HepG2 (cell line): ENCODE results near the gene PLPPR5. TPM values are rescaled to one million over a fixed set of nuclear protein-coding genes. Genes with fewer than 3 reads are reported as not detected.

Experiments
- ATAC-seq: fragments of 200-7000 bp; cut with Tn5 transposase; 3 replicates; pipeline ENCODE4 v1.9.1; 2020; ENCODE audit warnings: mild to moderate bottlenecking, moderate library complexity
- BruUV-seq: library from RNA; stranded (reverse); fragments of 400-500 nt; replicated peaks from 2 replicates; lab custom pipeline; 2021; lab: Mats Ljungman, UMichigan
- CTCF ChIA-PET: fragments of 300-600 bp; formaldehyde crosslinking; extraction: SDS; loops from one replicate; lab custom pipeline; 2021; ENCODE audit warnings: low total read pairs, inconsistent platforms, low intra/inter-chr PET ratio; lab: Yijun Ruan, JAX
- POLR2A ChIA-PET: fragments of 350-600 bp; sonication (Branson Sonifier 250); formaldehyde crosslinking; loops from one replicate; lab custom pipeline; 2020; ENCODE audit warnings: antibody characterized with exemption, inconsistent platforms; lab: Yijun Ruan, JAX
- DNase-seq: peaks from one replicate; pipeline ENCODE4 v3.0.0-alpha.2; 2015; ENCODE audit warnings: low spot score
- FAIRE-seq: peaks from 3 replicates; lab custom pipeline; 2011; peaks lifted over from hg19 to GRCh38; lab: Jason Lieb, UNC
- H2AFZ ChIP-seq: one replicate; pipeline ENCODE4 v1.6.1; 2011; ENCODE audit warnings: low read length, inconsistent platforms
- H3K27ac ChIP-seq: fragments of 300-600 bp; 3 replicates; pipeline ENCODE4 v1.8.0; 2011; ENCODE audit warnings: mixed run types, mild to moderate bottlenecking, mixed read lengths, low read length, inconsistent platforms; ENCODE audit not compliant: insufficient read depth; ENCODE audit errors: extremely low read length
- H3K27me3 ChIP-seq, 2 experiments: fragments of 200-600 bp in 1 of 2; 2 replicates in 1 of 2; 3 replicates in 1 of 2; pipeline versions ENCODE4 v1.6.0 to v1.8.0; 2011; ENCODE audit warnings: low read length in 2 of 2, mild to moderate bottlenecking in 2 of 2, moderate library complexity in 2 of 2, inconsistent platforms in 1 of 2; ENCODE audit not compliant: insufficient read depth in 2 of 2, control insufficient read depth in 1 of 2
- H3K36me3 ChIP-seq, 2 experiments: fragments of 200-600 bp in 1 of 2; replicated peaks in 1 of 2; 2 replicates in 1 of 2; 3 replicates in 1 of 2; pipeline versions ENCODE4 v1.5.1 to v1.8.0; 2011; ENCODE audit warnings: low read length in 2 of 2, inconsistent platforms in 1 of 2; ENCODE audit not compliant: insufficient read depth in 2 of 2, control insufficient read depth in 1 of 2
- H3K4me1 ChIP-seq: 2 replicates; pipeline ENCODE4 v1.5.1; 2012; ENCODE audit warnings: low read length, inconsistent platforms; ENCODE audit not compliant: insufficient read depth
- H3K4me2 ChIP-seq: 2 replicates; pipeline ENCODE4 v1.6.0; 2011; ENCODE audit warnings: low read depth, low read length, inconsistent platforms
- H3K4me3 ChIP-seq, 3 experiments: fragments of 200-600 bp in 1 of 3; sonication (generic), shearing (Covaris generic) in 1 of 3; replicated peaks in 1 of 3; 2 replicates each; pipeline ENCODE4 v1.5.1; 2011 to 2016; ENCODE audit warnings: low read length in 3 of 3, inconsistent platforms in 2 of 3, low read depth in 2 of 3, mild to moderate bottlenecking in 2 of 3, control low read depth in 1 of 3, mixed read lengths in 1 of 3; ENCODE audit not compliant: insufficient read depth in 1 of 3
- H3K79me2 ChIP-seq: one replicate; pipeline ENCODE4 v1.6.1; 2011; ENCODE audit warnings: low read length, inconsistent platforms; ENCODE audit not compliant: insufficient read depth
- H3K9ac ChIP-seq: 2 replicates; pipeline ENCODE4 v1.6.0; 2011; ENCODE audit warnings: mild to moderate bottlenecking, low read depth, low read length, inconsistent platforms; ENCODE audit not compliant: insufficient read depth
- H3K9me3 ChIP-seq: 2 replicates; pipeline ENCODE4 v1.5.1; 2012; ENCODE audit warnings: mild to moderate bottlenecking, low read length
- H4K20me1 ChIP-seq: 2 replicates; pipeline ENCODE4 v1.6.0; 2011; ENCODE audit warnings: inconsistent platforms, mild to moderate bottlenecking, low read length, moderate library complexity; ENCODE audit not compliant: insufficient read depth
- CCDC6 ChIP-seq: sonication (generic); formaldehyde crosslinking; IDR thresholded peaks from 2 replicates; pipeline ENCODE4 v1.8.1; 2022; ENCODE audit warnings: mild to moderate bottlenecking, missing genetic modification reagents, moderate library complexity
- CERS6 ChIP-seq: sonication (generic); formaldehyde crosslinking; IDR thresholded peaks from 2 replicates; pipeline ENCODE4 v1.5.0; 2020; ENCODE audit warnings: missing genetic modification reagents
- DR1 ChIP-seq: sonication (generic); formaldehyde crosslinking; IDR thresholded peaks from 2 replicates; pipeline ENCODE4 v1.8.0; 2021; ENCODE audit warnings: mild to moderate bottlenecking, missing genetic modification reagents, inconsistent platforms
- HNF4G ChIP-seq, 2 experiments: sonication (generic) in 1 of 2; formaldehyde crosslinking in 1 of 2; IDR thresholded peaks; 2 replicates each; pipeline versions ENCODE4 v1.4.0 to v1.6.1; 2011 to 2020; ENCODE audit warnings: borderline replicate concordance in 2 of 2, low read depth in 2 of 2, mild to moderate bottlenecking in 2 of 2, low read length in 1 of 2, missing genetic modification reagents in 1 of 2, moderate library complexity in 1 of 2
- MTERF4 ChIP-seq: sonication (generic); formaldehyde crosslinking; IDR thresholded peaks from 2 replicates; pipeline ENCODE4 v1.8.0; 2023; ENCODE audit warnings: mild to moderate bottlenecking, missing genetic modification reagents
- THRA ChIP-seq: sonication (generic); formaldehyde crosslinking; IDR thresholded peaks from 2 replicates; pipeline ENCODE4 v1.4.0; 2020; ENCODE audit warnings: missing genetic modification reagents, borderline replicate concordance
- U2AF1 ChIP-seq: fragments of 200-400 bp; formaldehyde crosslinking; optimal IDR thresholded peaks from 2 replicates; pipeline ENCODE3; 2017; ENCODE audit warnings: mild to moderate bottlenecking, low read depth, low read length
- ZIK1 ChIP-seq: sonication (generic); formaldehyde crosslinking; IDR thresholded peaks from 2 replicates; pipeline ENCODE4 v1.5.0; 2020; ENCODE audit warnings: mild to moderate bottlenecking, low read depth, missing genetic modification reagents, borderline replicate concordance
- ZMYM4 ChIP-seq: sonication (generic); formaldehyde crosslinking; IDR thresholded peaks from 2 replicates; pipeline ENCODE4 v1.8.1; 2023; ENCODE audit warnings: mild to moderate bottlenecking, missing genetic modification reagents
- ZNF317 ChIP-seq: sonication (generic); formaldehyde crosslinking; IDR thresholded peaks from 2 replicates; pipeline ENCODE4 v1.5.0; 2020; ENCODE audit warnings: mild to moderate bottlenecking, missing genetic modification reagents
- ZNF333 ChIP-seq: sonication (generic); formaldehyde crosslinking; IDR thresholded peaks from 2 replicates; pipeline ENCODE4 v1.4.0; 2020; ENCODE audit warnings: mild to moderate bottlenecking, missing genetic modification reagents, borderline replicate concordance
- ZNF441 ChIP-seq: sonication (generic); formaldehyde crosslinking; IDR thresholded peaks from 2 replicates; pipeline ENCODE4 v1.7.0; 2021; ENCODE audit warnings: missing genetic modification reagents, borderline replicate concordance
- ZNF460 ChIP-seq: sonication (generic); formaldehyde crosslinking; IDR thresholded peaks from 2 replicates; pipeline ENCODE4 v1.5.1; 2020; ENCODE audit warnings: missing genetic modification reagents, mild to moderate bottlenecking, borderline replicate concordance
- ZNF746 ChIP-seq: sonication (generic); formaldehyde crosslinking; IDR thresholded peaks from 2 replicates; pipeline ENCODE4 v1.8.0; 2022; ENCODE audit warnings: mild to moderate bottlenecking, missing genetic modification reagents
- WGBS: methylation state at CpG from one replicate; pipeline ENCODE4 v1.1.6; 2017; ENCODE audit warnings: low lambda C conversion rate; 5-methylcytosine and 5-hydroxymethylcytosine counted together
- in situ Hi-C: cut with HindIII; loops from 2 replicates; pipeline ENCODE4 v1.10.0; 2017; ENCODE audit warnings: low pct_unique_long_range_greater_than_20kb; ENCODE audit not compliant: extremely low pct_ligation_motif_present
- intact Hi-C: fragments of 100-400 bp; cut with micrococcal nuclease; formaldehyde crosslinking; loops from one replicate; pipeline ENCODE4 v1.10.0; 2022; ENCODE audit not compliant: unreplicated experiment
- polyA plus RNA-seq, 8 experiments: library from polyadenylated mRNA; depleted of rRNA in 3 of 8; stranded (reverse) in 7 of 8; unstranded in 1 of 8; fragments of >200 nt; fragmentation: Illumina TruSeq in 4 of 8; extraction: Trizol in 4 of 8; gene quantifications; 2 replicates each; pipeline versions ENCODE4 v1.2.1 to v1.2.3, GENCODE V29; 2011 to 2016; ENCODE audit warnings: low read depth in 4 of 8, missing spikeins in 1 of 8, mixed read lengths in 1 of 8; ENCODE audit not compliant: insufficient read depth in 1 of 8
- total RNA-seq, 5 experiments: library from RNA; depleted of rRNA; stranded (reverse); fragments of >200 nt; fragmentation: Illumina TruSeq; extraction: Trizol; gene quantifications; 2 replicates each; pipeline ENCODE4 v1.2.3, GENCODE V29; 2016; ENCODE audit warnings: low read depth in 1 of 5
- TF ChIP-seq, protein P1 (sequence below): IDR thresholded peaks from 2 replicates; pipeline ENCODE4 v1.6.1; 2016; ENCODE audit warnings: missing biosample characterization, missing genetic modification reagents, low read depth
- TF ChIP-seq, protein P2 (sequence below): IDR thresholded peaks from 2 replicates; pipeline ENCODE4 v1.6.1; 2016; ENCODE audit warnings: missing compliant biosample characterization, missing genetic modification reagents, borderline replicate concordance

Gene PLPPR5
- total and polyA plus RNA-seq, 2 of the 13 experiments (the other 11 are each of a cell fraction or from before 2014, with no cell fraction given) = not detected

GRCh38 chr1:98949166-98949565 is 55.5 kb downstream of the PLPPR5 start (continued):
- TF ChIP-seq HNF4G (IDR thresholded peaks at IDR 0.05; ENCODE audit: borderline replicate concordance, low read depth, low read length) (no peak), HNF4G (CRISPR knock-in tag; IDR thresholded peaks at IDR 0.05; ENCODE audit: borderline replicate concordance, low read depth) (no peak), ZNF746 (CRISPR knock-in tag) (no peak), CERS6 (CRISPR knock-in tag) (no peak), U2AF1 (no peak), ZNF333 (no peak), MTERF4 (CRISPR knock-in tag) (no peak), CCDC6 (CRISPR knock-in tag) (no peak)
- TF ChIP-seq, protein P1, sequence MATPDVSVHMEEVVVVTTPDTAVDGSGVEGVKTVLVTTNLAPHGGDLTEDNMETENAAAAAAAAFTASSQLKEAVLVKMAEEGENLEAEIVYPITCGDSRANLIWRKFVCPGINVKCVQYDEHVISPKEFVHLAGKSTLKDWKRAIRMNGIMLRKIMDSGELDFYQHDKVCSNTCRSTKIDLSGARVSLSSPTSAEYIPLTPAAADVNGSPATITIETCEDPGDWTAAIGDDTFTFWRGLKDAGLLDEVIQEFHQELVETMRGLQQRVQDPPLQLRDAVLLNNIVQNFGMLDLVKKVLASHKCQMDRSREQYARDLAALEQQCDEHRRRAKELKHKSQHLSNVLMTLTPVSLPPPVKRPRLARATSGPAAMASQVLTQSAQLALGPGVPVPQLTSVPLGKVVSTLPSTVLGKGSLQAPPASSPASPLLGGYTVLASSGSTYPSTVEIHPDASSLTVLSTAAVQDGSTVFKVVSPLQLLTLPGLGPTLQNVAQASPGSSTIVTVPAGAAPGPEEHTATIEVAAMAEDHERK = no peak

- no peaks in the 10 kb centered on the region for H3K4me1 ChIP-seq
- intact Hi-C loops (no loop called here), in situ Hi-C loops (no loop called here)
- no peaks in the 10 kb centered on the region for H3K9me3 ChIP-seq
- WGBS = 0% methylated on average over 3 of the region's 3 CpGs
- no peak overlapping the region for H3K4me2 ChIP-seq
- ATAC-seq = no peak
- no peak overlapping the region for H2AFZ ChIP-seq
- DNase-seq = no peak
- ChIA-PET POLR2A (no interaction called here), CTCF (no interaction called here)
- no peak overlapping the region for H3K9ac ChIP-seq
- no peak overlapping the region for H3K4me3 ChIP-seq
- H3K27ac ChIP-seq = no peak overlapping the region
- H4K20me1 ChIP-seq = no peaks in the 10 kb centered on the region
- H3K79me2 ChIP-seq = no peaks in the 10 kb centered on the region
- no peaks in the 10 kb centered on the region for H3K27me3 ChIP-seq
- H3K36me3 ChIP-seq = no peaks in the 10 kb centered on the region
- FAIRE-seq = no peak
- no TSS peak for BruUV-seq
- TF ChIP-seq, protein P2, sequence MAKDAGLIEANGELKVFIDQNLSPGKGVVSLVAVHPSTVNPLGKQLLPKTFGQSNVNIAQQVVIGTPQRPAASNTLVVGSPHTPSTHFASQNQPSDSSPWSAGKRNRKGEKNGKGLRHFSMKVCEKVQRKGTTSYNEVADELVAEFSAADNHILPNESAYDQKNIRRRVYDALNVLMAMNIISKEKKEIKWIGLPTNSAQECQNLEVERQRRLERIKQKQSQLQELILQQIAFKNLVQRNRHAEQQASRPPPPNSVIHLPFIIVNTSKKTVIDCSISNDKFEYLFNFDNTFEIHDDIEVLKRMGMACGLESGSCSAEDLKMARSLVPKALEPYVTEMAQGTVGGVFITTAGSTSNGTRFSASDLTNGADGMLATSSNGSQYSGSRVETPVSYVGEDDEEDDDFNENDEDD = no peak
- TF ChIP-seq ZIK1 (CRISPR knock-in tag) (no peak), ZNF460 (CRISPR knock-in tag) (no peak), ZNF441 (CRISPR knock-in tag) (no peak), DR1 (CRISPR knock-in tag) (no peak), THRA (CRISPR knock-in tag) (no peak), ZNF317 (CRISPR knock-in tag) (no peak), ZMYM4 (no peak)
Measured at GRCh38 chr1:98947071-98947470, 57.6 kb downstream of the PLPPR5 start.
